22Rv1 (cell line): ENCODE data around the gene DSCAML1.

Source experiments
- H3K27ac ChIP-seq: fragments of 450-650 bp; 2 replicates; pipeline ENCODE4 v1.5.1; 2017
- ZFX ChIP-seq: fragments of 450-650 bp; IDR thresholded peaks from 2 replicates; pipeline ENCODE4 v1.6.1; 2017; ENCODE audit warnings: antibody characterized with exemption, borderline replicate concordance
- TF ChIP-seq, protein P1 (sequence below): fragments of 450-650 bp; IDR thresholded peaks from 2 replicates; pipeline ENCODE4 v1.5.1; 2017; ENCODE audit warnings: mild to moderate bottlenecking

Gene DSCAML1

DNA sequence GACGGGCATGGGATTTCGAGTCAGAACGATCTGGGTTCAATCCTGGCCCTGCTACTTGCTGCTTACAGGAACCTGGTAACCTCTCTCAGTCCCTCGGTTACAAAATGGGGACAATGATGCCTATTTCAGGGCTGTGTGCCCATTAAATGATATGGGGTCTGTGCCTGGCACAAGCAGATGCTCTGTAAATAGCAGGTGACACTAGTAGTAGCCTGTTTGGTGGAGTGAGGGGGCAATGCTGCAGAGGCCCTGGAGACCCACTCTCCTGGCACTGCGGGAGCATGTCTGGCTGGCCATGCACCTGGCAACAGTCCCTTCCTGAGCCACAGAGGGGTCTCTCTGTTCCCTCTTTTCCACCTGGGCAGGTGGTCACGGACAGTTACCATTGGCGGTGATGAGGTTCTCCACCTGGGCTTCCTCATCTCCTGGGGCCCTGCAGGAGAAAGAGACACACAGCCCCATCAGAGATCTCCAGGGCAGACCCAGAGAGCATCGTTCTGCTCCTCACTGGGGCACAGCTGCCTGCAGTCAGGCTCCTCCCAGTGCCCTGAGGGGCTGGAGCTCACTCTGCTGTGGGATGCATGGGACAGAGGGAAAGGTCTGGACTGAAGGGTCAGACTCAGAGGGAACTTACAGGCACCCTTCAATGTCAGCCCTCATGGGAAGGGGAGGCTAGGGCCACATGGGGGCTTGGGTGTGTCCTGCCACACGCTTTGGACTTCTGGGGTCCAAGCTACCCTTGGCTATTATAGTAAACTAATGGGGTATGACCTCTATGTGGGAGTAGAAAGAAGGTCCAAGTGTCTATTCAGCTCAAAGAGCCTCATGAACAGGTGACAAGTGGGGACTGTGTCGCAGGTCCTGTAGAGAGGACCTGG is 43.2 kb upstream of the DSCAML1 start:
- no peak overlapping the region for H3K27ac ChIP-seq
- TF ChIP-seq ZFX: no peak
- TF ChIP-seq, protein P1, sequence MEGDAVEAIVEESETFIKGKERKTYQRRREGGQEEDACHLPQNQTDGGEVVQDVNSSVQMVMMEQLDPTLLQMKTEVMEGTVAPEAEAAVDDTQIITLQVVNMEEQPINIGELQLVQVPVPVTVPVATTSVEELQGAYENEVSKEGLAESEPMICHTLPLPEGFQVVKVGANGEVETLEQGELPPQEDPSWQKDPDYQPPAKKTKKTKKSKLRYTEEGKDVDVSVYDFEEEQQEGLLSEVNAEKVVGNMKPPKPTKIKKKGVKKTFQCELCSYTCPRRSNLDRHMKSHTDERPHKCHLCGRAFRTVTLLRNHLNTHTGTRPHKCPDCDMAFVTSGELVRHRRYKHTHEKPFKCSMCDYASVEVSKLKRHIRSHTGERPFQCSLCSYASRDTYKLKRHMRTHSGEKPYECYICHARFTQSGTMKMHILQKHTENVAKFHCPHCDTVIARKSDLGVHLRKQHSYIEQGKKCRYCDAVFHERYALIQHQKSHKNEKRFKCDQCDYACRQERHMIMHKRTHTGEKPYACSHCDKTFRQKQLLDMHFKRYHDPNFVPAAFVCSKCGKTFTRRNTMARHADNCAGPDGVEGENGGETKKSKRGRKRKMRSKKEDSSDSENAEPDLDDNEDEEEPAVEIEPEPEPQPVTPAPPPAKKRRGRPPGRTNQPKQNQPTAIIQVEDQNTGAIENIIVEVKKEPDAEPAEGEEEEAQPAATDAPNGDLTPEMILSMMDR: no peak

DNA sequence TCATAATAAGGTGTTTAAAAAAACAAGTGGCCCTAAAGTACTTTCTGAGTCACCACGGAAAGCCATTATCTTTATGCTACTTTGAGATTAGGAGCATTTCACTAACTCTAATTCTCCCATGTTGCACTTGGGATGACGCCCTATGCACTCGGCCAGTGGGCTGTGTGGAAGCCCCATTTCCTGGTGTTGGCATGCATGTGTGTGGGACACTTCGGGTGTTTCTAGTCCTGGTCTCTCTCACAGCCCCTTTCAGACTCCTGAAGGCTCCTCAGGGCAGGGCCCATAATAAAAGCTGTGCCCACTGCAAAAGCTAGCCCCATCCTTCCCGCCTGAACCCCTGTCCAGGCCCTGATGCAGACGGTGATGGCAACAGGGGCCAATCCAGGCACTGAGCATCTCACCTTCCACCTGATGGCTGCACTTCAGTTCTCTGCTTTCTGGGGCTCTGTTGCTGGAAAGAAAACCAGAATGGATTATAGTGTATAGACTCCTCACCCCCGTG is 42.4 kb upstream of the DSCAML1 start:
- TF ChIP-seq ZFX: no peak
- TF ChIP-seq, protein P1: no peak
- H3K27ac ChIP-seq: no peak overlapping the region

DNA sequence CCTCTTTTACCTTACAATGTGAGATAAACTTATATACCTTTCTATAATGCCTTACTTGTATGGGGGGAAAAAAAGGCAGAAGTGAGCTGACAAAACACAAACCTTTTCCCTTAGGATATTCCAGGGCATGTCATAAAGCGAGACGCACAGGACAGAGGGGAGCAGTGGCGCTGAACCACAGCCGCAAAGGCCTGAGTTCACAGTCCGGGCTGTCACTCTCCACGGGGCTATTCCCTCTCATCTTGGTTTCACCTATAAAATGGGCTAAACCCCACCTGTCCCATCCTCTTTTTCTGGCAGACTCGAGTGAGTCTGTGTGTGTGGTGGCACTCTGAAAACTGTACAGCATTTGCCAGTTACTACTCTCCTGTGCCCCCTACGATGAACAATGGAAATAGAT is 41.9 kb upstream of the DSCAML1 start:
- no peak overlapping the region for H3K27ac ChIP-seq
- TF ChIP-seq ZFX: no peak
- TF ChIP-seq, protein P1: no peak

DNA sequence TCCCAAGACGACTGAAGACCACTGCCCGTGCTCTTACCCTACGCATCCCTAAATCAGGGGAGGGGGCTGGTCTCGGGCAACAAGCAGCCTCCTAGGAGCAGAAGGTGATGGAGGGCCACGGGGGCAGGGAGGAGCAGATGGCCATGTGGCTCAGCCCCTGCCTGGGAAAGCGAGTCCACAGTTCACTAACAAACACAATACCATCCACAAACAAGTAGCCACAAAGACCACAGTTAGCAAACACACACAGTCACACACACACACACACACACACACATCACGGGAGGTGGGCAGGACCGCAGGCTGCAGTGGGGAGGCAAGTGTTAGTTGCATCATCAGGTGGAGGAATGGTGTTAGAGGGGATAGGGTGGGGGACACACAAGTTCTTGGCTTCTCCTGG is 40.8 kb upstream of the DSCAML1 start:
- no peak for TF ChIP-seq ZFX
- TF ChIP-seq, protein P1: no peak
- no peak overlapping the region for H3K27ac ChIP-seq

DNA sequence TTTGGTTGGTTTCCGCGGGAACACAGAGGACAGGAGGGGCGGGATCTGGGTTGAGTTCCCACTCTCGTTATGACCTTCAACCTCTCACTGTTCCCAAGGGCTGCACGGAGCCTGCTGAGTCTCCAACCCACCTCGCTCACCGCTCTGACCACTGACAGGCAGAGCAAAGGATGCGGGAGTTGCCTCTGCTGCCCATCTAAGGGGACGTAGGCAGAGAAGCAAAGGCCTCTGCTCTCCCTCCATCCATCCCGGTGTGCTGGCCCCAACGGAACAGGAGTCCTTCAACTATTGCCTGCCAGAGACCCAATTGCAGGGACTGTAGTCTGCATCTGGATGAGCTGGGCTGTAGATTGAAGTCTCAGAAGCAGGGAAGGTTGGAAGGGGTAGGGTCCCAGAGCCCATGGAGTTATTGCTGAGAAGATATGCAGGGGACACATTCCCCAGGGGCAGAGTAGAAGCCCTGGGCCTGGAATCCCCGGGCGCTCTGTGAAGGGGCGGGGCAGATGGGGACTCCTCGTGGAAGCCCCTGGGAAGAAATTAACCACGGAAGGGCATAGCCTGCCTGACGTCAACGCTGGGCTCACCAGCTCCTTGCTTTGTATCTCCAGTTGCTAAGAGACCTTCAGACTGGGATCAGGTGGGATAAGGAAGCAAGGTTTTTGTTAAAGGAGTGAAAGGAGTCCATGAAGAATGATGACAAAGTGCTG is 40.2 kb upstream of the DSCAML1 start:
- TF ChIP-seq, protein P1: no peak
- TF ChIP-seq ZFX: no peak
- H3K27ac ChIP-seq: no peak overlapping the region

DNA sequence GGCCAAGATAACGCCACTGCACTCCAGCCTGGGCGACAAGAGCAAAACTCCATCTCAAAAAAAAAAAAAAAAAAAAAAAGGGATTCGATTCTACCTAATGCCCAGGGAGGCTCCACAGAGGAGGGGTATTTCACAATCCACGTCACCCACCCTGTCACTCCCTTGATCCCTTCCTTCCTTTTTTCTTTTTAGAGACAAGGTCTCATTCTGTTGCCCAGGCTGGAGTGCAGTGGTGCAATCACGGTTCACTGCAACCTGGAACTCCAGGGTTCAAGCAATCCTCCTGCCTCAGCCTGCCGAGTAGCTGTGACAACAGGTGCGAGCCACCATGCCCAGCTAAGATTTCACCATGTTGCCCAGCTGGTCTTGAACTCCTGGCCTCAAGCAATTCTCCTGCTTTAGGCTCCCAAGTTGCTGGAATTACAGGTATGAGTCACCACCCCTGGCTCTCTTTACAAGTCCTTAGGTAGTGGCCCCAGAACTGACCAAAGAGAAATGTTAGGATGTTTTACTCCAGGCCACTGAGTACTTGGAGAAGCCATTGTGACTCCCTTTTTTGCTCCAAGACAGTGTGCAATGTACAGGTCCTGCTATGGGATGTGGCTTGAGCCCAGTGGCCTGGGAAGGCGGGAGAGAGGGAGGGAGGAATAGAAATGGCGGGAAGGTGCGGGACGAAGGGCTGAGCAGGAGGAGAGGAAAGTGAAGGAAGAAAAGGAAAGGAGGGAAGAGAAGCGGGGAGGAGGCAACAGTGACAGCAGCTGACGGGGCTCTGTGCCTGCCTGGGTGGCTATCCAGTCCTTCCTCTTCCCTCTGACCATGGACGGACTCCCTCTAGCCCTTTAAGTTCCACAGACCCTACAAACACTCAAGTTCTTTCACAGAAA is 39.3 kb upstream of the DSCAML1 start:
- no peak overlapping the region for H3K27ac ChIP-seq
- TF ChIP-seq ZFX: no peak
- TF ChIP-seq, protein P1: no peak
